ENCODE measurements around the gene RMDN3.

- no peak for TF ChIP-seq POLR2A (IDR thresholded peaks at IDR 0.05; ENCODE audit: low read length)
- no peak for TF ChIP-seq GATA1 (IDR thresholded peaks at IDR 0.05; ENCODE audit: low read depth, low read length)
Measured at GRCh38 chr15:40785164-40785563, 30.1 kb upstream of the RMDN3 start.

All from erythroblast (primary cell).